Keratinocyte (primary cell): ENCODE data around the gene HDGF. TPM values are rescaled to one million over a fixed set of nuclear protein-coding genes. Genes with fewer than 3 reads are reported as not detected.

Experiments
- DNase-seq: peaks from one replicate; pipeline ENCODE4 v3.0.0-alpha.2; 2011; ENCODE audit warnings: low read depth, missing footprints, low spot score
- FAIRE-seq: peaks from 2 replicates; lab custom pipeline; 2011; peaks lifted over from hg19 to GRCh38; lab: Jason Lieb, UNC
- H2AFZ ChIP-seq: 2 replicates; pipeline ENCODE4 v1.6.0; 2012; ENCODE audit warnings: low read length, control low read depth, inconsistent platforms; ENCODE audit not compliant: control insufficient read depth
- H3K27ac ChIP-seq: 2 replicates; pipeline ENCODE4 v1.5.1; 2011; ENCODE audit warnings: low read length; ENCODE audit not compliant: control insufficient read depth, insufficient read depth
- H3K27me3 ChIP-seq: 3 replicates; pipeline ENCODE4 v1.6.0; 2011; ENCODE audit warnings: low read length; ENCODE audit not compliant: control insufficient read depth, insufficient read depth; ENCODE audit errors: extremely low read depth
- H3K36me3 ChIP-seq, 2 experiments: 2 replicates in 1 of 2; 3 replicates in 1 of 2; pipeline ENCODE4 v1.5.1; 2011; ENCODE audit warnings: low read length in 2 of 2, mild to moderate bottlenecking in 1 of 2; ENCODE audit not compliant: control insufficient read depth in 2 of 2, insufficient read depth in 2 of 2; ENCODE audit errors: extremely low read depth in 1 of 2
- H3K4me1 ChIP-seq: 3 replicates; pipeline ENCODE4 v1.5.1; 2011; ENCODE audit warnings: low read length; ENCODE audit not compliant: control insufficient read depth, insufficient read depth; ENCODE audit errors: extremely low read depth
- H3K4me2 ChIP-seq: 3 replicates; pipeline ENCODE4 v1.6.0; 2011; ENCODE audit warnings: low read depth, low read length; ENCODE audit not compliant: control insufficient read depth, insufficient read depth; ENCODE audit errors: extremely low read depth
- H3K4me3 ChIP-seq, 3 experiments: fragments of 200-600 bp in 1 of 3; sonication (generic) in 1 of 3; 2 replicates in 2 of 3; 3 replicates in 1 of 3; pipeline ENCODE4 v1.5.1; 2011 to 2016; ENCODE audit warnings: low read length in 3 of 3, mild to moderate bottlenecking in 3 of 3, control low read depth in 2 of 3, inconsistent platforms in 1 of 3, low read depth in 1 of 3, mixed read lengths in 1 of 3, mixed run types in 1 of 3, moderate library complexity in 1 of 3; ENCODE audit not compliant: control insufficient read depth in 2 of 3, insufficient read depth in 2 of 3; ENCODE audit errors: extremely low read depth in 1 of 3
- H3K79me2 ChIP-seq: 2 replicates; pipeline ENCODE4 v1.6.0; 2012; ENCODE audit warnings: low read length; ENCODE audit not compliant: control insufficient read depth, insufficient read depth
- H3K9ac ChIP-seq: 3 replicates; pipeline ENCODE4 v1.6.0; 2011; ENCODE audit warnings: low read length; ENCODE audit not compliant: control insufficient read depth, insufficient read depth; ENCODE audit errors: extremely low read depth
- H3K9me1 ChIP-seq: 3 replicates; pipeline ENCODE4 v1.6.0; 2011; ENCODE audit warnings: low read length; ENCODE audit not compliant: control insufficient read depth, insufficient read depth; ENCODE audit errors: extremely low read depth
- H3K9me3 ChIP-seq: 2 replicates; pipeline ENCODE4 v1.5.1; 2012; ENCODE audit warnings: low read depth, low read length; ENCODE audit not compliant: control insufficient read depth
- H4K20me1 ChIP-seq: 3 replicates; pipeline ENCODE4 v1.6.0; 2011; ENCODE audit warnings: low read length; ENCODE audit not compliant: control insufficient read depth, insufficient read depth; ENCODE audit errors: extremely low read depth
- CTCF ChIP-seq, 3 experiments: IDR thresholded peaks in 1 of 3; conservative IDR thresholded peaks in 1 of 3; optimal IDR thresholded peaks in 1 of 3; 2 replicates in 2 of 3; 3 replicates in 1 of 3; pipeline versions ENCODE3 to v1.5.1; 2011; ENCODE audit warnings: low read length in 3 of 3, mild to moderate bottlenecking in 3 of 3, moderate library complexity in 2 of 3, control low read depth in 1 of 3, inconsistent platforms in 1 of 3; ENCODE audit not compliant: insufficient read depth in 2 of 3; ENCODE audit errors: extremely low read depth in 1 of 3
- EZH2 ChIP-seq: IDR thresholded peaks from one replicate; pipeline ENCODE4 v1.6.1; 2012; ENCODE audit warnings: inconsistent platforms, mild to moderate bottlenecking, low read length, moderate library complexity
- dilution Hi-C: fragments of 300-500 bp; cut with MboI; formaldehyde crosslinking; loops from one replicate; pipeline ENCODE4 v1.7.0; 2020; ENCODE audit warnings: low sequenced_read_pairs; ENCODE audit not compliant: extremely low pct_ligation_motif_present
- polyA plus RNA-seq, 5 experiments: library from polyadenylated mRNA; depleted of rRNA in 3 of 5; stranded (reverse) in 3 of 5; stranded (forward) in 1 of 5; unstranded in 1 of 5; fragments of >200 nt; gene quantifications; 1 replicate in 1 of 5; 2 replicates in 3 of 5; 3 replicates in 1 of 5; pipeline versions ENCODE4 v1.2.1 to v1.2.3, GENCODE V29; 2011 to 2012; ENCODE audit warnings: missing spikeins in 2 of 5, low read depth in 1 of 5, low replicate concordance in 1 of 5

HDGF gene
- polyA plus RNA-seq, 1 donor (not counting 4 experiments of a cell fraction or from before 2014, with no cell fraction given) = 240 TPM

- DNase-seq (no peak), FAIRE-seq (no peak)
- Histone ChIP-seq H3K9me3 (no peaks in the 10 kb centered on the region), H3K79me2 (peaks cover 12% of the 10 kb centered on the region), H3K4me1 (peaks cover 8% of the 10 kb centered on the region), H3K4me3 (no peak overlapping the region), H3K27ac (no peak overlapping the region), H2AFZ (no peak overlapping the region), H3K27me3 (no peaks in the 10 kb centered on the region), H3K9ac (no peak overlapping the region), H3K9me1 (no peaks in the 10 kb centered on the region), H3K36me3 (no peaks in the 10 kb centered on the region), H4K20me1 (no peaks in the 10 kb centered on the region), H3K4me2 (no peak overlapping the region)
- dilution Hi-C loops = no loop called here
- TF ChIP-seq EZH2 (no peak), CTCF (optimal IDR thresholded peaks at IDR 0.05 in 1 of 3, IDR thresholded peaks at IDR 0.05 in 1 of 3, conservative IDR thresholded peaks at IDR 0.05 in 1 of 3; ENCODE audit: extremely low read depth in 1 of 3, insufficient read depth in 2 of 3, low read length in 3 of 3) (no peak)
Observed at GRCh38 chr1:156756355-156756754, 4.9 kb upstream of the HDGF start.

GRCh38 chr1:156755527-156755950, 4.1 kb upstream of the HDGF start:
- no peak for DNase-seq
- no peak for TF ChIP-seq CTCF (optimal IDR thresholded peaks at IDR 0.05 in 1 of 3, IDR thresholded peaks at IDR 0.05 in 1 of 3, conservative IDR thresholded peaks at IDR 0.05 in 1 of 3; ENCODE audit: extremely low read depth in 1 of 3, insufficient read depth in 2 of 3, low read length in 3 of 3)
- TF ChIP-seq EZH2 = no peak

More at GRCh38 chr1:156755527-156755950, 4.1 kb upstream of the HDGF start:
- H3K4me1 ChIP-seq = peaks cover 8% of the 10 kb centered on the region
- H3K9me1 ChIP-seq = no peaks in the 10 kb centered on the region
- H2AFZ ChIP-seq = no peak overlapping the region
- H3K9me3 ChIP-seq = no peaks in the 10 kb centered on the region
- peaks cover 20% of the 10 kb centered on the region for H3K79me2 ChIP-seq
- H3K36me3 ChIP-seq = no peaks in the 10 kb centered on the region
- no peak overlapping the region for H3K4me3 ChIP-seq
- H4K20me1 ChIP-seq = no peaks in the 10 kb centered on the region
- no peak overlapping the region for H3K4me2 ChIP-seq
- H3K9ac ChIP-seq = no peak overlapping the region
- no peaks in the 10 kb centered on the region for H3K27me3 ChIP-seq
- dilution Hi-C loops = no loop called here
- no peak overlapping the region for H3K27ac ChIP-seq
- FAIRE-seq = no peak
